Fibroblast of lung (primary cell): ENCODE data around the gene UBE4B. TPM values are rescaled to one million over a fixed set of nuclear protein-coding genes. Genes with fewer than 3 reads are reported as not detected.

Source experiments
- DNase-seq, 2 donors: peaks; one replicate each; pipeline versions ENCODE4 v3.0.0 to v3.0.0-alpha.2; 2010; ENCODE audit warnings: low read depth in 2 of 2
- H2AFZ ChIP-seq: 2 replicates; pipeline ENCODE4 v1.5.1; 2012; ENCODE audit warnings: low read length, control low read depth, inconsistent platforms
- H3K27ac ChIP-seq: 2 replicates; pipeline ENCODE4 v1.5.1; 2011; ENCODE audit warnings: low read length, control low read depth; ENCODE audit not compliant: insufficient read depth
- H3K27me3 ChIP-seq: 2 replicates; pipeline ENCODE4 v1.5.1; 2011; ENCODE audit warnings: mild to moderate bottlenecking, low read length; ENCODE audit not compliant: control insufficient read depth, insufficient read depth
- H3K36me3 ChIP-seq: 2 replicates; pipeline ENCODE4 v1.5.1; 2011; ENCODE audit warnings: low read length; ENCODE audit not compliant: control insufficient read depth, insufficient read depth
- H3K4me1 ChIP-seq: 2 replicates; pipeline ENCODE4 v1.5.1; 2011; ENCODE audit warnings: low read length; ENCODE audit not compliant: control insufficient read depth, insufficient read depth; ENCODE audit errors: extremely low read depth
- H3K4me2 ChIP-seq: 2 replicates; pipeline ENCODE4 v1.5.1; 2011; ENCODE audit warnings: low read length, control low read depth; ENCODE audit not compliant: insufficient read depth; ENCODE audit errors: extremely low read depth
- H3K4me3 ChIP-seq, 4 experiments: fragments of 200-600 bp in 1 of 4; sonication (generic) in 1 of 4; replicated peaks in 1 of 4; 2 replicates each; pipeline ENCODE4 v1.5.1; 2011 to 2016; ENCODE audit warnings: low read length in 4 of 4, low read depth in 3 of 4, mild to moderate bottlenecking in 3 of 4, control low read depth in 2 of 4, inconsistent platforms in 1 of 4, mixed read lengths in 1 of 4; ENCODE audit not compliant: insufficient read depth in 1 of 4; ENCODE audit errors: control extremely low read depth in 1 of 4
- H3K79me2 ChIP-seq: 2 replicates; pipeline ENCODE4 v1.5.1; 2012; ENCODE audit warnings: mild to moderate bottlenecking, low read length, inconsistent platforms; ENCODE audit not compliant: control insufficient read depth, insufficient read depth
- H3K9ac ChIP-seq: 2 replicates; pipeline ENCODE4 v1.5.1; 2011; ENCODE audit warnings: mild to moderate bottlenecking, low read length, control low read depth; ENCODE audit not compliant: insufficient read depth
- H3K9me3 ChIP-seq: 2 replicates; pipeline ENCODE4 v1.5.1; 2012; ENCODE audit warnings: low read depth, low read length; ENCODE audit not compliant: control insufficient read depth, insufficient read depth
- H4K20me1 ChIP-seq: 2 replicates; pipeline ENCODE4 v1.5.1; 2011; ENCODE audit warnings: low read length; ENCODE audit not compliant: control insufficient read depth, insufficient read depth; ENCODE audit errors: extremely low read depth
- CTCF ChIP-seq, 2 donors: IDR thresholded peaks in 1 of 2; conservative IDR thresholded peaks in 1 of 2; 1 replicate in 1 of 2; 2 replicates in 1 of 2; pipeline ENCODE4 v1.5.1; 2011 to 2012; ENCODE audit warnings: low read length in 2 of 2, control low read depth in 1 of 2, inconsistent platforms in 1 of 2, low read depth in 1 of 2, mild to moderate bottlenecking in 1 of 2
- EZH2 ChIP-seq: IDR thresholded peaks from 2 replicates; pipeline ENCODE4 v1.5.1; 2012; ENCODE audit warnings: low read length, control low read depth, mild to moderate bottlenecking; ENCODE audit errors: missing control alignments
- polyA plus RNA-seq, 2 donors: library from polyadenylated mRNA; depleted of rRNA in 1 of 2; stranded (reverse) in 1 of 2; unstranded in 1 of 2; fragments of >200 nt; gene quantifications; 2 replicates each; pipeline ENCODE4 v1.2.1, GENCODE V29; 2011 to 2012; ENCODE audit warnings: missing spikeins in 1 of 2
- total RNA-seq: library from RNA; depleted of rRNA; stranded (reverse); fragments of >200 nt; gene quantifications from 2 replicates; pipeline ENCODE4 v1.2.1, GENCODE V29; 2014

Gene UBE4B
- total and polyA plus RNA-seq, 2 donors (not counting 1 experiment from before 2014, with no cell fraction given): 21.9 to 30.7 TPM

GRCh38 chr1:10149231-10149630 is 116.5 kb downstream of the UBE4B start:
- no peak overlapping the region for H2AFZ ChIP-seq
- TF ChIP-seq EZH2 (no peak), CTCF (conservative IDR thresholded peaks at IDR 0.05 in 1 of 2, IDR thresholded peaks at IDR 0.05 in 1 of 2; ENCODE audit: low read depth in 1 of 2, low read length in 2 of 2) (no peak)
- no peaks in the 10 kb centered on the region for H3K27me3 ChIP-seq
- no peaks in the 10 kb centered on the region for H4K20me1 ChIP-seq
- H3K4me1 ChIP-seq: no peaks in the 10 kb centered on the region
- no peak for DNase-seq
- no peaks in the 10 kb centered on the region for H3K9me3 ChIP-seq
- H3K4me3 ChIP-seq: no peak overlapping the region
- H3K79me2 ChIP-seq: no peaks in the 10 kb centered on the region
- no peak overlapping the region for H3K4me2 ChIP-seq
- H3K9ac ChIP-seq: no peak overlapping the region
- no peak overlapping the region for H3K27ac ChIP-seq
- no peaks in the 10 kb centered on the region for H3K36me3 ChIP-seq

DNA sequence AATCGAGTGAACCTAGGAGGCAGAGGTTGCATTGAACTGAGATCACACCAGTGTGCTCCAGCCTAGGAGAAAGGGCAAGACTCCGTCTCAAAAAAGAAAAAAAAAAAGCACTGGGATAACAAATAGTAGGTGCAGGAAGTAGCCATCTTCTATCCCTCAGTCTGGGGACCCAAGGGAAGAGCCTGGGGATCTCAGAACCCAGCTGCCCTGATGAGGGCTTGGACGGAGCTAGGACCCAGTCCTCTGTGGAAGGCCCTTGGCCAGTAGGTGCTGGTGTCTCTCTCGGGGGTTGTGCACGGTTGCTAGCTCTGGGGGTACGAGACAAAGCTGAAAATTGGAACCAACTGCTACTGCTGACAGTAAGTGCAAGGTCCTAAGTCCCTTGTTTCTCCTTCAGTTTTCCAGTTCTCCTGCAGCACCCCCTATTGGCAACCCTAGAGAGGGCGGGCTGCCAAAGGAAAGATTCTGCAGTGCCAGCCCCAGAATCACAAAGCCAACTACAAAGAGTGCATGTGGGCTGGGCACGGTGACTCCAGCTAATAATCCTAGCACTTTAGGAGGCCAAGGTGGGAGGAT is 120.0 kb downstream of the UBE4B start:
- H3K4me3 ChIP-seq: no peak overlapping the region

GRCh38 chr1:10155087-10155712 is 122.4 kb downstream of the UBE4B start:
- DNase-seq: peak in 1 of 2 donors; percentile 71
- no peak for TF ChIP-seq EZH2
- no peak for TF ChIP-seq CTCF (conservative IDR thresholded peaks at IDR 0.05 in 1 of 2, IDR thresholded peaks at IDR 0.05 in 1 of 2; ENCODE audit: low read depth in 1 of 2, low read length in 2 of 2)
- Histone ChIP-seq H3K79me2 (no peaks in the 10 kb centered on the region), H3K36me3 (no peaks in the 10 kb centered on the region), H3K4me2 (no peak overlapping the region), H4K20me1 (no peaks in the 10 kb centered on the region), H3K27me3 (no peaks in the 10 kb centered on the region), H3K9me3 (no peaks in the 10 kb centered on the region), H3K9ac (no peak overlapping the region), H3K4me3 (no peak overlapping the region), H2AFZ (no peak overlapping the region), H3K4me1 (peaks cover 3% of the 10 kb centered on the region), H3K27ac (no peak overlapping the region)

More for the DNA sequence above, 120.0 kb downstream of the UBE4B start:
- no peaks in the 10 kb centered on the region for H4K20me1 ChIP-seq
- H3K4me1 ChIP-seq: peaks cover 3% of the 10 kb centered on the region
- peak; percentile 58 to 70 for TF ChIP-seq CTCF (conservative IDR thresholded peaks at IDR 0.05 in 1 of 2, IDR thresholded peaks at IDR 0.05 in 1 of 2; ENCODE audit: low read depth in 1 of 2, low read length in 2 of 2)
- TF ChIP-seq EZH2: no peak
- no peak overlapping the region for H2AFZ ChIP-seq
- H3K36me3 ChIP-seq: no peaks in the 10 kb centered on the region
- no peaks in the 10 kb centered on the region for H3K79me2 ChIP-seq
- H3K4me2 ChIP-seq: no peak overlapping the region
- no peak overlapping the region for H3K27ac ChIP-seq
- DNase-seq: peak; percentile 38 to 53
- no peaks in the 10 kb centered on the region for H3K27me3 ChIP-seq
- no peaks in the 10 kb centered on the region for H3K9me3 ChIP-seq
- H3K9ac ChIP-seq: no peak overlapping the region
